ENCODE results near the gene CNTNAP2. TPM values are rescaled to one million over a fixed set of nuclear protein-coding genes. Genes with fewer than 3 reads are reported as not detected.
"Not testable (repeated sequence)": the region's sequence is repeated elsewhere in the genome, so short reads cannot be mapped to it uniquely, and the experiment has no call there.

The CNTNAP2 gene
- total RNA-seq, 1 donor from 2014 or later, result 2.2 TPM

DNA sequence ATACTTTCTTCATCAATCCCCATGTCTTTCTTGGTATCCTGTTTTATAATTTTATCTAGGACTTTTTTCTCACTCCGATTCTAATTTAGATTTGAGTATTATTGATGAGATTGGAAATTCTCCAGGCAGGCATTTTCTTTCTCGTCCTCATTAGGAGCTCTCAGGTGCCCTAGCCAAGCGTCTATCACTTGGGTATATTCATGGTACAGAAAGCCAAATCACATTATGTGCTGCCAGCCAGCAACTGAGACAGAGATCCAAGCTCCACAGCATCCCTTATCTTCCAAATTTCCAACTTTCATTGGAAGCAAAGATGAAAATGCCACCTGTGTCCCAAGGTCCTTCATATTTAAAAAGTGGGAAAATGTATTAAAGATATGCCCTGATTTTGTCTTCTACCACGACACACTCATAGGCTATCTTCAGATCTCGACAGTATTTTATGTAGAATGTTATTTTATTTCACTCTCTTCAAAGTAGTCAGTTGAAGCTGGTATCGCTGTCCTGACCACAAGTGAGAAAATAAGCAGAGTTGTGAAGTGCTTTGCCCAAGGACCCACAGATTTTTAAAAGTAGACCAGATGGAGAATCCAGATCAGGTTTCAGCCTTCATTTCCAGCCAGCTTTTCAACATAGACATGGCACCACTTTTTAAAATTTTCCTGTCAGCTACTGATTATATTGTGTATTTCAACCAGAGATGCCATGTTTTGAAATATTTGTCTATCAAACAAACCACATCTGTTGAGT is 773.4 kb downstream of the CNTNAP2 start:
- H3K36me3 ChIP-seq, result no peaks in the 10 kb centered on the region
- no peaks in the 10 kb centered on the region for H3K4me1 ChIP-seq
- H3K27me3 ChIP-seq, result no peaks in the 10 kb centered on the region
- H3K9me3 ChIP-seq, result no peaks in the 10 kb centered on the region
- intact Hi-C loops (cut with DNase I), result no loop called here
- no peak for DNase-seq (ENCODE audit: extremely low spot score in 2 of 2)
- no peak overlapping the region for H3K4me3 ChIP-seq
- TF ChIP-seq POLR2AphosphoS5 (IDR thresholded peaks at IDR 0.05; ENCODE audit: insufficient read depth in 1 of 2, low read depth in 1 of 2) (no peak), CTCF (IDR thresholded peaks at IDR 0.05) (no peak), POLR2A (IDR thresholded peaks at IDR 0.05) (no peak)
- H3K27ac ChIP-seq, result no peak overlapping the region

- intact Hi-C loops (cut with DNase I), result no loop called here
- TF ChIP-seq CTCF (IDR thresholded peaks at IDR 0.05) (no peak), POLR2AphosphoS5 (IDR thresholded peaks at IDR 0.05; ENCODE audit: insufficient read depth in 1 of 2, low read depth in 1 of 2) (no peak), POLR2A (IDR thresholded peaks at IDR 0.05) (no peak)
- H3K4me1 ChIP-seq, result no peaks in the 10 kb centered on the region
- H3K36me3 ChIP-seq, result no peaks in the 10 kb centered on the region
- DNase-seq (ENCODE audit: extremely low spot score in 2 of 2), result no peak
- no peak overlapping the region for H3K27ac ChIP-seq
- H3K4me3 ChIP-seq, result no peak overlapping the region
- H3K27me3 ChIP-seq, result no peaks in the 10 kb centered on the region
- no peaks in the 10 kb centered on the region for H3K9me3 ChIP-seq
Observed at GRCh38 chr7:146892151-146892550, 775.5 kb downstream of the CNTNAP2 start.

- Histone ChIP-seq H3K27me3 (no peaks in the 10 kb centered on the region), H3K4me3 (no peak overlapping the region), H3K27ac (no peak overlapping the region), H3K4me1 (no peaks in the 10 kb centered on the region), H3K36me3 (no peaks in the 10 kb centered on the region), H3K9me3 (no peaks in the 10 kb centered on the region)
- DNase-seq (ENCODE audit: extremely low spot score in 2 of 2), result no peak
- no peak for TF ChIP-seq CTCF (IDR thresholded peaks at IDR 0.05)
- TF ChIP-seq POLR2AphosphoS5 (IDR thresholded peaks at IDR 0.05; ENCODE audit: insufficient read depth in 1 of 2, low read depth in 1 of 2), result no peak
- no peak for TF ChIP-seq POLR2A (IDR thresholded peaks at IDR 0.05)
- intact Hi-C loops (cut with DNase I), result no loop called here
Observed at GRCh38 chr7:146894927-146895326, 778.3 kb downstream of the CNTNAP2 start.

DNA sequence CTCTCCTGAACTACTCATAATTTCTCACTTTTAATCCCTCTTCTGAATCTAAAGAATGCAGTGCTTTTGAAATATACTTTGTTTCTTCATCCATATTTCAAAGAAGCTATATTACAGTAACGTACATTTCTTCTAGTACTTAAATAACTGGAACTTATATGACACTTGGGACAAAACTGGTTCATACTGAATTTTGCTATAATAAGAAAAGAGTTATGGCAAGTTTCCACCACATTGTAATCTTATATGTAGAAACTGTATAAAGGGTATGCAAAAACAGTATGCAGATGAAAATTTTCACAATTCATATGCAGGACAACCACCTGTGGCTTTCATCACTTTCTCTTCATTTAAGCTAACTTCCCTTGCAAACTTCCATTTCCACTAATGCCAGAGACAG is 785.7 kb downstream of the CNTNAP2 start:
- no peaks in the 10 kb centered on the region for H3K4me1 ChIP-seq
- TF ChIP-seq POLR2A (IDR thresholded peaks at IDR 0.05) (no peak), CTCF (IDR thresholded peaks at IDR 0.05) (no peak), POLR2AphosphoS5 (IDR thresholded peaks at IDR 0.05; ENCODE audit: insufficient read depth in 1 of 2, low read depth in 1 of 2) (no peak)
- no peak for DNase-seq (ENCODE audit: extremely low spot score in 2 of 2)
- no peaks in the 10 kb centered on the region for H3K36me3 ChIP-seq
- H3K9me3 ChIP-seq, result no peaks in the 10 kb centered on the region
- intact Hi-C loops (cut with DNase I), result no loop called here
- no peak overlapping the region for H3K27ac ChIP-seq
- no peak overlapping the region for H3K4me3 ChIP-seq
- no peaks in the 10 kb centered on the region for H3K27me3 ChIP-seq

DNA sequence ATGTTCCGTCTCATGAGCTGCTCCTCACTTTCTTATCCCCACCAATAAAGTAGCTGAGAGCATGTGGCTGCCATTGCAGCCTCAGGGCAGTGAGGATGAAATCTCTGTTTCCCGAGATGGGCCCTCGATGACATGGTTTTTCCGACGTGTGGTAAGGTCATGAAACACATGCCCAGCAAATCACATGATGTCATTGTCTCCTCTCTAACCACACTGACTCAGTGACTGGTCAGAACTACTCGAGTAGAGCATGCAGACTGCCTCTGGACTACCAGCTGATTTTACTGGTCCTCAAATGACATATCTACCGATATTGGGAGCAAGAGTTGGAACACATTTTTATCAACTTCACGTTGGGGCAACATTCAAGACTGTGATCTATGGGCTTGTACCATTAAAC is 786.1 kb downstream of the CNTNAP2 start:
- intact Hi-C loops (cut with DNase I), result no loop called here
- H3K9me3 ChIP-seq, result no peaks in the 10 kb centered on the region
- no peak overlapping the region for H3K27ac ChIP-seq
- no peaks in the 10 kb centered on the region for H3K36me3 ChIP-seq
- no peak overlapping the region for H3K4me3 ChIP-seq
- DNase-seq (ENCODE audit: extremely low spot score in 2 of 2), result no peak
- TF ChIP-seq POLR2A (IDR thresholded peaks at IDR 0.05), result no peak
- no peak for TF ChIP-seq CTCF (IDR thresholded peaks at IDR 0.05)
- TF ChIP-seq POLR2AphosphoS5 (IDR thresholded peaks at IDR 0.05; ENCODE audit: insufficient read depth in 1 of 2, low read depth in 1 of 2), result no peak
- H3K27me3 ChIP-seq, result no peaks in the 10 kb centered on the region
- no peaks in the 10 kb centered on the region for H3K4me1 ChIP-seq

DNA sequence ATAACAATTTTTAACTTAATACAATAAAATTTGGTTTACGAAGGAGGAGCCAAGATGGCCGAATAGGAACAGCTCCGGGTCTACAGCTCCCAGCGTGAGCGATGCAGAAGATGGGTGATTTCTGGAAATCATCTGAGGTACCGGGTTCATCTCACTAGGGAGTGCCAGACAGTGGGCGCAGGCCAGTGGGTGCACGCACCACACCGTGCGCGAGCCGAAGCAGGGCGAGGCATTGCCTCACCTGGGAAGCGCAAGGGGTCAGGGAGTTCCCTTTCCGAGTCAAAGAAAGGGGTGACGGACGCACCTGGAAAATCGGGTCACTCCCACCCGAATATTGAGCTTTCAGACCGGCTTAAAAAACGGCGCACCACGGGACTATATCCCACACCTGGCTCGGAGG is 789.1 kb downstream of the CNTNAP2 start:
- H3K4me1 ChIP-seq; H3K27me3 ChIP-seq; H3K4me3 ChIP-seq; H3K36me3 ChIP-seq; DNase-seq (ENCODE audit: extremely low spot score in 2 of 2); H3K27ac ChIP-seq; intact Hi-C loops (cut with DNase I); H3K9me3 ChIP-seq: not testable (repeated sequence)
